Esophagus muscularis mucosa (tissue), 4 donors: Measurements from ENCODE around the gene EEF2K. TPM values are rescaled to one million over a fixed set of nuclear protein-coding genes. Genes with fewer than 3 reads are reported as not detected.

ENCODE experiments used
- DNase-seq: peaks from one replicate; pipeline ENCODE4 v3.0.0-alpha.2; 2017; ENCODE audit errors: extremely low spot score
- H3K27ac ChIP-seq, 4 donors: fragments of 200-600 bp; sonication (generic); replicated peaks in 1 of 4; 1 replicate in 3 of 4; 2 replicates in 1 of 4; pipeline ENCODE4 v1.5.1; 2016 to 2019; ENCODE audit warnings: mild to moderate bottlenecking in 1 of 4
- H3K27me3 ChIP-seq, 4 donors: fragments of 200-600 bp; sonication (generic); one replicate each; pipeline versions ENCODE4 v1.5.1 to v1.6.0; 2016 to 2019
- H3K36me3 ChIP-seq, 4 donors: fragments of 200-600 bp; sonication (generic); one replicate each; pipeline ENCODE4 v1.5.1; 2016 to 2019
- H3K4me1 ChIP-seq, 4 donors: fragments of 200-600 bp; sonication (generic); one replicate each; pipeline ENCODE4 v1.5.1; 2016 to 2019
- H3K4me3 ChIP-seq, 4 donors: fragments of 200-600 bp; sonication (generic); 1 replicate in 2 of 4; 2 replicates in 2 of 4; pipeline ENCODE4 v1.5.1; 2016 to 2019; ENCODE audit warnings: mild to moderate bottlenecking in 4 of 4, moderate library complexity in 1 of 4
- H3K9me3 ChIP-seq, 4 donors: fragments of 200-600 bp; sonication (generic); 1 replicate in 3 of 4; 2 replicates in 1 of 4; pipeline ENCODE4 v1.5.1; 2016 to 2019
- EP300 ChIP-seq: sonication (generic); formaldehyde crosslinking; IDR thresholded peaks from one replicate; pipeline ENCODE4 v1.6.1; 2017; ENCODE audit warnings: antibody characterized with exemption
- POLR2A ChIP-seq: fragments of 450-650 bp; IDR thresholded peaks from one replicate; pipeline ENCODE4 v1.6.1; 2017; ENCODE audit warnings: antibody characterized with exemption, moderate library complexity, mild to moderate bottlenecking, low read depth
- POLR2AphosphoS5 ChIP-seq, 2 donors: sonication (generic); formaldehyde crosslinking; IDR thresholded peaks; one replicate each; pipeline ENCODE4 v1.6.1; 2017; ENCODE audit warnings: antibody characterized with exemption in 2 of 2
- WGBS: methylation state at CpG from one replicate; pipeline ENCODE4 v1.1.5; 2018; 5-methylcytosine and 5-hydroxymethylcytosine counted together
- intact Hi-C: fragments of 100-400 bp; cut with DNase I; formaldehyde crosslinking; loops from one replicate; pipeline ENCODE4 v1.15.1; 2023
- total RNA-seq, 4 donors: library from RNA; depleted of rRNA; stranded (reverse); fragments of >200 nt; gene quantifications; one replicate each; pipeline versions ENCODE4 v1.1.0 to v1.2.1, GENCODE V29; 2016
- TF ChIP-seq, protein P1 (sequence below), 3 experiments: fragments of 200-600 bp in 2 of 3; fragments of 450-650 bp in 1 of 3; sonication (generic) in 2 of 3; IDR thresholded peaks; one replicate each; pipeline ENCODE4 v1.5.1; 2017 to 2019; ENCODE audit warnings: antibody characterized with exemption in 3 of 3, mild to moderate bottlenecking in 2 of 3, moderate library complexity in 1 of 3

The EEF2K gene
- total RNA-seq, 4 donors from 2014 or later, result 18.1 to 37.7 (median 31.6) TPM

DNA sequence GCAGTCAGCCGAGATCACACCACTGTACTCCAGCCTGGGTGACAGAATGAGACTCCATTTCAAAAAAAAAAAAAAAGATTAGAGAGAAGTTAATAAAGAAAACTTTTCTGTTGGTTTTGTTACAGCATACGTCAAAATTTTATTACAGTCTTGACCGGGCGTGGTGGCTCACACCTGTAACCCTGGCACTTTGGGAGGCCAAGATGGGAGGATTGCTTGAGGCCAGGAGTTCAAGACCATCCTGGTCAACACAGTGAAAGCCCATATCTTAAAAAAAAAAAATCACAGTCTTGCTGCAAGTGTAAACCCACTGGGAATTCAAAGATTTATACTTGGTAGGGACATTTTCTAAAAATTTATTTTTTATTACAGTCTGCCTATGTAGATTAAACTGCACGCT is 84.9 kb downstream of the EEF2K start:
- DNase-seq, result no peak
- TF ChIP-seq EP300 (no peak), POLR2AphosphoS5 (IDR thresholded peaks at IDR 0.05) (no peak), POLR2A (no peak)
- TF ChIP-seq, protein P1, sequence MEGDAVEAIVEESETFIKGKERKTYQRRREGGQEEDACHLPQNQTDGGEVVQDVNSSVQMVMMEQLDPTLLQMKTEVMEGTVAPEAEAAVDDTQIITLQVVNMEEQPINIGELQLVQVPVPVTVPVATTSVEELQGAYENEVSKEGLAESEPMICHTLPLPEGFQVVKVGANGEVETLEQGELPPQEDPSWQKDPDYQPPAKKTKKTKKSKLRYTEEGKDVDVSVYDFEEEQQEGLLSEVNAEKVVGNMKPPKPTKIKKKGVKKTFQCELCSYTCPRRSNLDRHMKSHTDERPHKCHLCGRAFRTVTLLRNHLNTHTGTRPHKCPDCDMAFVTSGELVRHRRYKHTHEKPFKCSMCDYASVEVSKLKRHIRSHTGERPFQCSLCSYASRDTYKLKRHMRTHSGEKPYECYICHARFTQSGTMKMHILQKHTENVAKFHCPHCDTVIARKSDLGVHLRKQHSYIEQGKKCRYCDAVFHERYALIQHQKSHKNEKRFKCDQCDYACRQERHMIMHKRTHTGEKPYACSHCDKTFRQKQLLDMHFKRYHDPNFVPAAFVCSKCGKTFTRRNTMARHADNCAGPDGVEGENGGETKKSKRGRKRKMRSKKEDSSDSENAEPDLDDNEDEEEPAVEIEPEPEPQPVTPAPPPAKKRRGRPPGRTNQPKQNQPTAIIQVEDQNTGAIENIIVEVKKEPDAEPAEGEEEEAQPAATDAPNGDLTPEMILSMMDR (IDR thresholded peaks at IDR 0.05), result no peak
- H3K9me3 ChIP-seq, result no peaks in the 10 kb centered on the region

DNA sequence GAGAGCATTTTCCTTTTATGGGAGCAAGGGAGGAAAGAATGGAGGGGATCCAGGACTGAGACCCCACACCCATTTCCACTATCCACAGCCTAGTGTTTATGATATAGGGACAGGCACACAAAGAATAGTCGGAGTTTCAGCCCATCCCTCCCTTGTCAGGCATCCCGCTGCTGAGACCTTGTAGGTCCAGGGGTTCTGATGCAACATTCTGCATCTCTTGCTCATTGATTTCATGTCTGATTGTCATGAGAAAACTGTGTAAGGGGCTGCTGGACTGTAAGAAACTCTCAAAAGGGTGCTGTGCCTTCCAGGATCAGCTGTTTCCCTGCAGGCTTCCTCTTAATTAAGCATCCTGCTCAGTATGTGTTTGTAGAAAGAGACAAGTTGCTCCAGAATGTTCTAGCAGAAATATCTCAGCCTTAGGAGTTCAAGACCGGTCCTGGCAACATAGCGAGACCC is 85.8 kb downstream of the EEF2K start:
- no peak for DNase-seq
- WGBS, result 57% methylated on average over 4 of the region's 4 CpGs
- intact Hi-C loops, result loop anchor here (5.0 kb wide), 1 partner anchor 50 kb away; no protein-coding TSS in a partner anchor
- Histone ChIP-seq H3K27ac (no peak overlapping the region), H3K9me3 (no peaks in the 10 kb centered on the region), H3K27me3 (no peaks in the 10 kb centered on the region), H3K4me3 (no peak overlapping the region), H3K4me1 (peaks cover 6 to 9% (median 8%) of the 10 kb centered on the region in 4 donors), H3K36me3 (no peaks in the 10 kb centered on the region)
- TF ChIP-seq POLR2A (no peak), EP300 (no peak)

More for the DNA sequence above, 84.9 kb downstream of the EEF2K start:
- Histone ChIP-seq H3K4me1 (peaks cover 0 to under 1% (median under 1%) of the 10 kb centered on the region in 4 donors), H3K36me3 (no peaks in the 10 kb centered on the region), H3K27me3 (no peaks in the 10 kb centered on the region), H3K4me3 (no peak overlapping the region), H3K27ac (no peak overlapping the region)
- 95% methylated on average over 5 of the region's 5 CpGs for WGBS
- intact Hi-C loops, result loop anchor here (5.0 kb wide), 1 partner anchor 49 kb away; no protein-coding TSS in a partner anchor

DNA sequence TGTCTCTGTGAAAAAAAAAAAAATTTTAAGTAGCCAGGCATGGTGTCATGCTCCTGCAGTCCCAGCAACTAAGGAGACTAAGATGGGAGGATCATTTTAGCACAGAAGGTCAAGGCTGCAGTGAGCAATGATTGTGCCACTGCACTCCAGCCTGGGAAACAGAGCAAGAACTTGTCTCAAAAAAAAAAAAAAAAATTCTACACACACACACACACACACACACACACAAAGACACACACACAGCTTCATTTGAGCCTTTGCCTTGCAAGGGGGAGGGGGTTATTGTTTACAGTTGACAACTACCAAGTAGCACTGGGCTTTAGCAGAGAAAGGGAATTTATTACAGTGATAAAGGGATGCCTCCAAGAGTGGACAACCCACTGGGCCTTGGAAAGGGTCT is 86.2 kb downstream of the EEF2K start:
- H3K27me3 ChIP-seq, result no peaks in the 10 kb centered on the region
- no peak overlapping the region for H3K27ac ChIP-seq
- H3K4me3 ChIP-seq, result no peak overlapping the region
- DNase-seq, result no peak
- peaks cover 6 to 9% (median 8%) of the 10 kb centered on the region in 4 donors for H3K4me1 ChIP-seq
- no peaks in the 10 kb centered on the region for H3K36me3 ChIP-seq
- no peaks in the 10 kb centered on the region for H3K9me3 ChIP-seq
- TF ChIP-seq EP300, result no peak
- TF ChIP-seq POLR2A, result no peak
- no peak for TF ChIP-seq POLR2AphosphoS5 (IDR thresholded peaks at IDR 0.05)
- TF ChIP-seq, protein P1 (IDR thresholded peaks at IDR 0.05), result no peak
- intact Hi-C loops, result loop anchor here (5.0 kb wide), 1 partner anchor 50 kb away; no protein-coding TSS in a partner anchor

DNA sequence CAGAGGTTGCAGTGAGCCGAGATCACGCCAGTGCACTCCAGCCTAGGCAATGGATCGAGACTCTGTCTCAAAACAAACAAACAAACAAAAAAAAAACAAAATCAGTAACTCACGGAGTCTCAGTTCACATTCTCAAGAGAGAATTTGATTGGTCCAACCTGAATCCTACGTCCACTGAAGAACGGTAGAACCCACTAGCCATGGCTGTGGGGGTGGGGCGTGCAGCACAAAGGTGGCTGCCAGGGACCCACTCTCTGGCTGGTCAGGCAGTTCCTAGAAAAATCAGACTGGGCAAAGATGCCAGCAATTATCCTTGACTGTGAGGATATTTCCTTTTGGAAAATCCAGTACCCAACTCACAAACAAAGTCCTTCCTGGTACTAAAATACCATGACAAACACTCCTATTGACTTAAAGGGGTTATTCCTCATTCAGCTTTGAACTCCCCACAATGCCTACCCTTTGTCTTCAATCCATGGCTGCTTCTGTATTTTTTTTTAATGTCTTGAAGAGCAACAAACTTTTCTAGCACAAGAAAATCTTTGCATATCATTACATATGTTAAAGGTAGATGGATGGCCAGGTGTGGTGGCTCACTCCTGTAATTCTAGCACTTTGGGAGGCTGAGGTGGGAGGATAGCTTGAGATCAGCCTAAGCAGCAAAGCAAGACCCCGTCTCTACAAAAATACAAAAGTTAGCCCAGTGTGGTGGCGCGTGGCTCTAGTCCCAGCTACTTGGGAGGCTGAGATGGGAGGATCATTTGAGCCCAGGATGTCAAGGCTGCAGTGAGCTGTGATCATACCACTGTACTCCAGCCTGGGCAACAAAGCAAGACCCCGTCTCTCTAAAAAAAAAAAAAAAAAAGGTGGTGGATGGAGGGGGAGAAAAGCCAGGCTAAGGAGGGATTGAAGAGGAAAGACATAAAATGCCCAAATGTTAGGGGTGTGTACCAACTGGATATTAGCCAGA is 87.3 kb downstream of the EEF2K start:
- H3K36me3 ChIP-seq, result no peaks in the 10 kb centered on the region
- no peak overlapping the region for H3K27ac ChIP-seq
- H3K4me3 ChIP-seq, result no peak overlapping the region
- intact Hi-C loops, result loop anchor here (5.0 kb wide), 1 partner anchor 51 kb away; no protein-coding TSS in a partner anchor
- no peak for DNase-seq
- peaks cover 6 to 14% (median 12%) of the 10 kb centered on the region in 4 donors for H3K4me1 ChIP-seq
- 89% methylated on average over 11 of the region's 11 CpGs for WGBS
- H3K9me3 ChIP-seq, result no peaks in the 10 kb centered on the region
- peaks cover 0 to 2% (median 0%) of the 10 kb centered on the region in 4 donors for H3K27me3 ChIP-seq
- TF ChIP-seq POLR2A (no peak), EP300 (no peak), POLR2AphosphoS5 (IDR thresholded peaks at IDR 0.05) (no peak)
- TF ChIP-seq, protein P1 (IDR thresholded peaks at IDR 0.05), result no peak
